ENCODE data around the gene KPNA3.
A peak's percentile ranks its signal among the peaks of the same experiment; 100 is the strongest.
"Not testable (repeated sequence)": the region's sequence is repeated elsewhere in the genome, so short reads cannot be mapped to it uniquely, and the experiment has no call there.

The KPNA3 gene

DNA sequence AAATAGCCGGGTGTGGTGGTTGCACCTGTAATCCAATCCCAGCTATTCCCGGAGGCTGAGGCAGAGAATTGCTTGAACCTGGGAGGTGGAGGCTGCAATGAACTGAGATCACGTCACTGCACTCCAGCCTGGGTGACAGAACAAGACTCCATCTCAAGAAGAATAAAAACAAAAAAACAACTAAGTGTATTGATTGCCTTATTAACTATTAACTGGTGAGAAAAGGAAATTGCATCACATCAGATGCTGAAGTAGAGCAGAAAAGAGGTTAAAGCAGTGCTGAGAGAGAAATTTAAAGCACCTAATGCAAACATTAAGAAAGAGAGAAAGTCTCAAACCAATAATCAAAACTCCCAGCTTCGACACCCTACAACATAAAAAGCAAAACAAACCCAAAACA is 38.3 kb downstream of the KPNA3 start:
- DNase-seq = no peak

DNA sequence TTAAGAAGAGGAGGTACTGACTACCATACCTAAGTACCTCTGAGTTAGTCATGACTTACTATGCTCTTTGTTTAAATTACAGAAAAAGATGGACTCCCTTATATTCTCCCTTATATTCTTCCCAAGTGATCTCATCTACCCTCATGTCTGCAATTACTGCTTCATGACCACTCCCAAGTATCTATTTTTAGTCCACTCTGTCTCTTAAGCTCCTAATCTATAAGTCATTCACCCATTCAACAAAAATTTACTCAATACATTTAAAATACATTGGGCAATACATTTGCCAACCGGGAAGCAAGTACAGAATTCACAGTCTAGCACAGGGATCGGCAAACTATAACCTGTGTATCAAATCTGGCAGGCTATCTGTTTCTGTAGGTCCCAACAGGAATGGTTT is 42.6 kb downstream of the KPNA3 start:
- no peak for DNase-seq

DNA sequence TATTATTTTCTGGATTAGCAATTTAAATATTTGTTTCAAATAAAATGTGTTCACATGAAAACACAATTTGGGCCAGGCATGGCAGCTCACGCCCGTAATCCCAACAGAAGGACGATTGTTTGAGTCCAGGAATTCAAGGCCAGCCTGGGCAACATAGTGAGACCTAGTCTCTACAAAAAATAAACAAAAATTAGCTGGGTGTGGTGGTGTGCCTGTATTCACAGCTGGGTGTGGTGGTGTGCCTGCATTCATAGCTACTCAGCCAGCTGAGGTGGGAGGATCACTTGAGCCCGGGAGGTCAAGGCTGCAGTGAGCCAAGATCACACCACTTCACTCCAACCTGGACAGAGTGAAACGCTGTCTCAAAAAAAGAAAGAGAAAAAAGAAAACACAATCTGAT is 46.4 kb downstream of the KPNA3 start:
- no peak for DNase-seq

DNA sequence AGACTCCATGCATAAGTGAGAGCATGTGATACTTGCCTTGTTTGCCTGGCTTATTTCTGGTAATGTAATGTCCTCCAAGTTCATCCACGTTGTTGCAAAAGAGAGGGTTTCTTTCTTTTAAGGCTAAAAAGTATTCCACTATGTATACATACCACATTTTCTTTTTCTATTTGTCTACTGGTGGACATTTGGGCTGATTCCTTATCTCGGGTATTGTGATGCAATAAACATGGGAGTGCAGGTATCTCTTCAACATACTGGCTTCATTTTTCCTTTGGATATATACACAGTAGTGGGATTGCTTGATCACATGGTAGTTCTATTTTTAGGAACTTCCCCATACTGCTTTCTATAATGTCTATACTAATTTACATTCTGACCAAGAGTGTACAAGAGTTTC is 51.6 kb downstream of the KPNA3 start:
- no peak for DNase-seq

DNA sequence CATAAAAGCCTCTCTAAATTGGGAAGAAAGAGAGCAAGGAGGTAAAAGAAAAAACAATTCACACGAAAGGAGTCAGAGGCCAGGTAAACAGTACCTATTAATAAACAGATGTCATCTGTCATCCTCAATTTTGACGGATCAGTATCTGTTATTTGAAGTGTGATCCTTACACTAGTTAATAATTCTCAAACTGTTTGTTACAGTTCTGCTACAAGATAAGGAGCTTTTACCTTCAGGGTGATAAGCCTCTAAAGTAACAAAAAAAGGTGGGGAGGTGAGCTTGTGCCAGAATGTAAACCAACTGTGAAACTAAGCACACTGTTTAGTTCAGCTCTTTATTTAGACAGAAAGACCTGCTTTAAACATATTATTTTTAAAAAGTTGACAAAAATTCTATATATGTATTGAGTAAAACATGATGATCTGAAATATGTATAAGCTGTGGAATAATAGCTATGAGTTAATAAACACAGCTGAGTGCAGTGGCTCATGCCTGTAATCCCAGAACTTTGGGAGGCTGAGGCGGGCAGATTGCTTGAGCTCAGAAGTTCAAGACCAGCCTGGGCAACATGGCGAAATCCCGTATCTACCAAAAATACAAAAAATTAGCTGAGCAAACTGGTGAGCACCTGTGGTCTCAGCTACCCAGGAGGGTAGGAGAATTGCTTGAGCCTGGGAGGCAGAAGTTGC is 52.8 kb downstream of the KPNA3 start:
- DNase-seq = no peak

DNA sequence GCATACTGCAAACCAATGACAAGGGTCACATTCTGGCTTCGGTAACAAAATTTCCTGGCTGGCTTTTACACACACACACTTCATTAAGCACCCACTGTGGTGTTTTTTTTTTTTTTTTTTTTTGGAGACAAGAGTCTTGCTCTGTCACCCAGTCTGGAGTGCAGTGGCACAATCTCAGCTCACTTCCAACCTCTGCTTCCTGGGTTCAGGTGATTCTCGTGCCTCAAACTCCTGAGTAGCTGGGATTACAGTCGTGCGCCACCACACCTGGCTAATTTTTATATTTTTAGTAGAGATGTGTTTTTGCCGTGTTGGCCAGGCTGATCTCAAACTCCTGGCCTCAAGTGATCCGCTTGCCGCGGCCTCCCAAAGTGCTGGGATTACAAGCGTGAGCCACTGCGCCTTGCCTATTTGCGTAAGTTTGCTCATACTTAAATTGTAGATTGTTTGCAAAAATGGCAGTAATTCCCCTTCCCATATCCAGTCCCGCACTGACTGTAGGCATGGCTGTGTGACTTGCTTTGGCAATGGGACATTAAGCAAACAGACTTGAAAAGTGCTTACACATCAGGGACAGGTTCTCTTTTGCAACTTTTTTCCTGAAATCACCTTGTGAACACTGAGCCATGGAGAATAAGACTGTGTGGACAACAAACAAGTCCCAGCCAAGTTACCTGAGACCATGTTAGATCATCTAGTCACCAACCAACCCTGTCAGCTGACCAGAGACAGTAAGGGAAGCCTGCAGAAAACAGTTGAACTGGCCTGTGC is 59.1 kb downstream of the KPNA3 start:
- peak in 1 of 51 donors; percentile 6 for DNase-seq

DNA sequence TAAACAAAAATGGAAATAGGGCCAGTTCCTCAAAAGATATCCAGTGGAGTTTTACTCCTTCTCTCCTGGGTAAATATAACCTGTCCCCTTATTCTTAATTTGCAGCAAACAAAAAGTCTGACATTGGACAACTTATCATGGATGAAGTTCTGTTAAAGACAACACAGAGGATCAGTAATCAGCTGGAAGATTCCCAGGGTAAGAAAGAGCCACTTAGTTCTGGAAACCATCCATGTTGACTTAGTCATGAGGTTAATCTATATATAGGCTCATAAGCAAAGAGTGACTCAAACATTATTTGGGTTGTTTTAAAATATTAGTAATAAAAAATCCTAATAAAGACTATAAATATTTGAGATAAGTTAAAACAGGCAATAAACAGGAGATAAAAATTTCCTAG is 60.7 kb downstream of the KPNA3 start:
- DNase-seq = no peak

DNA sequence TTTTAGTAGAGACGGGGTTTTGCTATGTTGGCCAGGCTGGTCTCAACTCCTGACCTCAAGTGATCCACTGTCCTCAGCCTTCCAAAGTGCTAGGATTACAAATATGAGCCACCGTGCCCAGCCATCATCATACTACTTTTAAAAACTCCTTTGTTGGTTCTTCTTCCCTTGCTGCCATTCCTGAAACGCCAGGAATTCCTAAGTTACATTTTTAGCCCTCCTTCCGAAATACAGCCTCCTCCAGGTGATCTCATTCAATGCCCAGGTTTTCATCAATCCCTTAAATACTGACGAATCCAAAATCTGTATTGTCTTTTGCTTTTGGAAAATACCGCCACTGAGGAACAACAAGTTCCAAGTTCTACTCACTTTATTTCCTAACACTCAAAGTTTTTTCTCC is 75.9 kb downstream of the KPNA3 start:
- DNase-seq = no peak

DNA sequence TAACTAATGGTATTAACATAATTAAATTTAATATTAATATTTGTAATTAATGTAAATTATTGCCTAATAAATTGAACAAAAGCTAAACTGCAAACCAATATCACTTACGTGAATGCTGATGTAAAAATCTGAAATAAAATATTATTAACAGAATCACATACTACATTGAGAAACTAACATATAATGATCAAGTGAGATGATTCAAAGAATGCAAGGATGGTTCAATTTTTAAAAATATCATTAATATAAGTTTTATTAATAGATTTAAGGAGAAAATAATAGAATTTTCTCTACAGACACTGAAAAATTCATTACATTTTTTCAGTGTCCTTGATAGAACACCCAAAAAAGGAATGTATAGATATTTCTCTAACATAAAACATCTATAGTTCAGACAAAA is 77.7 kb downstream of the KPNA3 start:
- no peak for DNase-seq

DNA sequence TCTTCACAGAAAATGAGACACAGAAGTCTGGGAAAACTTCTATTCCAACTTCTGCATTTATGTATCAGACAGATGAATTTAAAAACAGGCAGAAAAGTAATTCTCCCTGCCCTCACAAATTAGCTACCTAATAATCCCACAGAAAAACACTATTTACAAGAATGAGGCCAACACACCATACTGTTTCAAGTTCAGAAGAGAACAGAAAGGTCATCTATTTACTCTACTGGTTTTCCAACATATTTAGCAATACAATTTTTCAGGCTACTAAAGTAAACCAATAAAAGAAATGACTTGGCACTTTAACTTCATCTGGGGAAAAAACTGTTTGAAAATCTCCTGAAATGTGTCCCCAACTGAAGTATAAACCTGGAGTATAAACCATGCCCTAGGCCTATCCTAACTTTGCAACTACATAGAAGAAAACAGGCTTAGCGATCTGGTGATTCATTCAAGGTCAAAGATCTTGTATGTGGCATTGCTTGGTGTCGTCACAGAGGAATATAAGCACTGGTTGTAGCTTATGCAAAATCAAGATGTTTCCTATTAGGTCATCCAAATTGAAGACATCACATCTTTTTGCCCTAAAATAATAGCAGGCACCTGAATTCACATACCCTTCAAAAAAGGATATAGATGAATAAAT is 81.1 kb downstream of the KPNA3 start:
- no peak for DNase-seq

DNA sequence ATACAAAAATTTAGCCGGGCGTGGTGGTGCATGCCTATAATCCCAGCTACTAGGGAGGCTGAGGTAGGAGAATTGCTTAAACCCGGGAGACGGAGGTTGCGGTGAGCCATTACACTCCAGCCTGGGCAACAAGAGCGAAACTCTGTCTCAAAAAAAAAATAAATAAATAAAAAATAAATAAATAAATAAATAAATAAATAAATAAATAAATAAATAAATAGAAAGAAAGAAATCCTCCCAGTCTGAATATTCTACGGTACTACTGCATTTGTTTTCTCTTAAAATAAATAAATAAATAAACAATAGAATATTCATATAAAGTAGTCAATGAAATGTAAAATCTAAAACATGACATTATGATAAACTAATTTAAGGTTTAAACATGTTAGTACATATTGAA is 88.2 kb downstream of the KPNA3 start:
- DNase-seq = not testable (repeated sequence)

DNA sequence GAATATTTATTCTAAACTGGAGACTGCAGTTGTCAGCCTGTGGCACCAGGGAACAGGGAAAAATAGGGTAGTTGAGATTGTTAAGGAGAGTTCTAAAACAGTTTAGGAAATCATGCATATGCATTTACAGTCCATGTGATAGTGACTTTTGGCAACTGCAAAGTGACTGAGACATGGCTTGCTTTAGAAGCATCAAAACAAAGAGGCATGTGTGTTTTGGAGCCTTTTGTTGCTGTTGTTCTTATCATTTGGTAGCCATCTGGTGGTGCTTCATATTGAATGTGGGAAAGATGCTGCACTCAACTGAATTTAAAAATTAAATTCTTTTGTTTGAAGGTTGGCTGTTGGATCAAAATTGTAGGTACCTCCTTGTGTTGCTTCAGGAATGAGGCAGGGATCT is 91.0 kb downstream of the KPNA3 start:
- no peak for DNase-seq

DNA sequence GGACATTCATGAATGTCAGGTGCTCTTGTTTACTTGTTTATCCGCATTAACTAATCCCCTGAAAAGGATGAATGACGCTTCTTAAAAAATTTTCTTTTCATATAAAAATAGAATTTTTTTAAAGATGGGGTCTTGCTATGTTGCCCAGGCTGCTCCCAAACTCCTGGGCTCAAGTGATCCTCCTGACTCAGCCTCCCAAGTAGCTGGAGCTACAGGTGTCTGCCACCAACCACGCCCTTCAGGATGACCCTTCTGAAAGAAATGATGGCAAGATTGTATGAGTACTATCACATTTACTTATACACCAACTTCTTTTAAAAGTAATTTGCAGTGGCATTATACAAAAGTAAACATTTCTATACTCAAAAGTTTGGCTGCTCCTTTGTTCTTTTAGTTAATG is 95.0 kb downstream of the KPNA3 start:
- no peak for DNase-seq

DNA sequence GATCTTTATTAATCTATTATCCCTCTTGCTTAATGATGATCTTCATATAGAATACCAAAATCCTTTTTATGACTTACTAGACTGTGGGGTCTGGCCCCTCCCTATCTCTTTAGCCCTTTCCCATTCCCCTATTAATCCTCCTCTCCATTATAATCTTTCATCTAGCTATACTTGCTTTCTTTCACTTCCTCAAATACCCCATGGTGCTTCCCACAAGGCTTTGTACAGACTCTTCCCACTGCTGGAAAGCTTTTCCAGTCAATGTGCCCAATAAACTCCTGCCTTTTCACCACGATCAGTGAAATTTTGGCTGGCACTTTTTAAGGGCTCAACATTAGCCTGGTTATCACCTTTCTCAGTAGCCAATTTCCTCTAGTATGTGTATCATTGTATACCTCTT is 98.0 kb downstream of the KPNA3 start:
- no peak for DNase-seq

DNA sequence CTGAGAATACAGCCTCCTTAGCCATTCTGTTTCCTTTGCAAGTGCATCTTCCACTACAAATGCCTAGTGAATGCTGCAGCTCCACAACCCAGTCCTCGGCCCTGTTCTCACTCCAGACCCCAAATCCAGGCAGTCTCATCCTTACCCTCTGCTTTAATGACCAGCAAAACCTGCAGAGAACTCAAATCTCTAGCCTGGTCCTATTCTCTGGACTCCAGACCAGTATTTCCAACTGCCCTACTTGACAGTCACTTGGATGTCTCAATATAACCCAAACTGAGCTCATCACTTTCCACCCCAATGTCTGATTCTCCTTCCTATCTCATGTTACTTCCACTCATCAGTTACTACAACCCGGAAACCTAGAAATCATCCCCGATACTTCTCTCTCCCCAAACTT is 98.6 kb downstream of the KPNA3 start:
- no peak for DNase-seq

DNA sequence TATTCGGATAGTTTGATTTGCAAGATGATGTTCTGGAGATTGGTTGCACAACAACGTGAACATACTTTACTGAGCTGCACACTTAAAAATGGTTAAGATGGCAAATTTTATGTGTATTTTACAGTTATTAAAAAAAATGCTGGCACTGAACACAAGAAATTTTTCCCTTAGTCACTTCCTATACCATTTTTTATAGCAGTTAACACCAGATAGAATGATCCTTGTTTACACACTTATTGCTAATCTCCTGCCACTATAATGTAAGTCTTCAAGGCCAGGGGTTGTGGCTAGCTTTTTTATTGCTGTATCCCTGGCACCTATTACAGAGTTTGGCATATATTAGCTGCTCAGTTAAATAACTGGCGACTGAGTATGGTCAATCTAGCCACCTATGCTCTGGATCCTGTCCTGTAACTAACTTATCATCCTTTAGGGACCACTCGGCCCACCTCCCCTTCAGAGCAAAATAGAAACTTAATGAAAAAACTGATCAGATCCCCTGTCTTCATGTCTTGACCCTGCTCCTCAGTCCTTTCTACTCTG is 99.2 kb downstream of the KPNA3 start:
- no peak for DNase-seq

DNA sequence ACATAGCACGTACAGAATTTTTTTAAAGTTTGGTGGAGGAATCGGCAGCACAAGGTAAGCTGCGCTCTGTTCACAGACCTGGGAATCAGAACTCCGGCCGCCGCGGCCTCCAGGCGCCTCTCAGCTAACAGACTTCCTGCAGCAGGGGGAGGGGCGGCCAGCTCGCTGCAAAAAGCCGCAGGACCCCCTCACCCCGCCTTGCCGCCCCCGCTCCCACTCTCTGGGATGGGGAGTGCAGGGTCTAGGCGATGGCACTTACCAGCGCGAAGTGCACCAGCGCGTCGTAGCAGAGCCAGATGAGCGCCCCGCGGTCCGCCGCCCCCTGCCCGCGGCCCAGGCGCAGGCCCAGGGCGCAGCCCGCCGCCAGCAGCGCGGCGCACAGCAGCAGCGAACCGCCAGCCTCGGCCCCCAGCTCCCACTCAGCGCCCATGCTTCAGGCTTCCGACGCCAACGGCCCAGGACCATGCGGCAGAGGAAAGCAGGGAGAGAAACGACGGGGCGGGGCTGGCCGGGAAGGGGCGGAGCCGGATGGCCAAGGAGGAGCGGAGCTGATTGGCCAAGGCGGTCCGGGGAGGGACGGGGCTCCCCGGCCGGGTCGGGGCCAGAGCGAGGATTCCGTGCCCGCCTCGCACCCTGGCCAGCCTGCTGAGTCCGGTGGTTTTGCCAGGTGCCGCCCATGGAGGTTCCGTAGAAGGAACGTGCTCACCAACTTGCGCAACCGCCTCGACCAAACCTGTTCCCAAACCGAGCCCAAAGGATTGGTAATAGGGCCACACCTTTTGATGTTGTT is 101.3 kb downstream of the KPNA3 start, which contains the start of gene EBPL:
TSS of gene EBPL (minus strand) at position 492 of the 790 bp plus-strand sequence. CDS start at position 430, 62 bp downstream.
- peak in 50 of 51 donors; percentile 33 to 90 (median 72) for DNase-seq

DNA sequence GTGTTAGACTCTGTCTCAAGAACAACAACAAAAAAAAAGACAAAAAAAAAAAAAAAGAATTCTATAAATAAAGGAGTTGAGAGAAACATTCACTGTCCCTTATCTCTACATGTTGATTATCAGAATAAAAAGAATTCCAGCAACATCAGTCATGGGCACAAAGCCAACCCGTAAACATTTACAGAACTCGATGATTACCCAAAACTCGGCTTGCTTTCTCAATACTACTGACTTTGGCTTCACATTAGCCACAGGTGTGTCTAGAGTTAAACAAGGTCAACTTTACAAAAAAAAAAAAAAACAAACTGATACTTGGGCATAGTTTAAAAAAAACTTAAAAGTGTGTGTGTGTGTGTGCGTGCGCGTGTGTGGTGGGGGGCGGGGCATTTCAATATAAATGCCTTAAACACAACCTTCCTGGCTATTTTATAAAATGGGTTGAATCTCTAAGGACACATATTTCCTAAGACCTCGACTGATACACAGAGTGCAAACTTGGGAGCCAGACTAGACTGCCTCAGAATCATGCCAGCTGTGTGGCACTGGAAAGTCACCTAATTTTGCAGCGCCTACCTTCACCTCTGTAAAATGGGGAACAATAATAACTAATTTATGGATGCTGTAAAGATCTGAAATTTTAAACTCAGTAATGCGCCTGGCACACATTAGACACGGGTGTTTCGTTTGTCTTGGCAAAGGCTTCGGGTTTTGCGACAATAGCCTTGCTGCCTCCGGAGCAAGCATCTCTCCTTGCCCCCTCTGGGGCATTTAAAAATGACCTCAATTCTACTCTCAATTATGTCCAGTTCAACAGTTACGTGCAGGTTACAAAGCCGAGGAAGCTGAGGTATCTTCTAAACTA is 102.1 kb downstream of the KPNA3 start:
- no peak for DNase-seq

DNA sequence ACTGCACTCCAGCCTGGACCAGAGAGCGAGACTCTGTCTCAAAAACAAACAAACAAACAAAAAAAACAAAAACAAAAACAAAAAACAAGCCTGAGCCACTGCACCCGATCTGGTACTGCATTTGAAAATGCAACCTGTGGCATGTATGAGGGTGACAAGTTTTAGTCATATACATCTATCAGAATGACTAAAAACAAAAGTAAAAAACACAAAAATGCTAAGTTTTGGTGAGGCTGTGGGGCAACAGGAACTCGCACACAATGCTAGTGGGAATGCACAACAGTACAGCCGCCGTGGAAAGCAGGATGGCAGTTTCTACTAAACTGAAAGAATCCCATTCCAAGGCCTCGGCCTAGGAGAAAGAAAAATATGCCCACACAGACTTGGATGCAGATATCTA is 109.0 kb downstream of the KPNA3 start:
- DNase-seq = no peak

DNA sequence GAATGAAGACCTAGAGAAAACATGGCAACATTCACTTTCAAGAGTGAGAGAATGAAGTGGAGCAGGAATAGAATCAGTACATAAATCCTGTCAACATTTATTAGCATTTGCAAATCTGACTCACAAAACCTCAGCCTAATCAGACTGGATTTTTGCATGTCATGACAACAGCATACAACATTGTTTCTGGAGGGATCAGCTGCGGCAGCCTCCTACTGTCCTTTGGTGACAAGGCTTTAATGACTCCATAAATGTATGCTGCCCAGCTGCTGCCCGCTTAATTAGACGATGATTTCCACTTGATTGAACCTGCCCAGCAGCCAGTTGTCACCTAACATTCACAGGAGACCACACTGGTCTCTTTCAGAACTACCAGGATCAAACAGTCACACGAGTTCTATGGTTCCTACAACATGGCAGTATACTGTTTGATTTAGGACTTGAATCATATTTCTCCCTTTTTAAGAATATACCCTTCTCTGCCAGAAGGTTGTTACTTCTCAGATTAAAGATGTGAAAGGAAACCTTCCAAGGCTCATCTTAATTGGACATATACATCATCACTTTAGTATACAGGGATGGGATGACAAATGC is 110.5 kb downstream of the KPNA3 start:
- DNase-seq = no peak

All from hypothalamus (tissue), 51 donors.